Measurements from ENCODE around the gene WDR1. TPM values are rescaled to one million over a fixed set of nuclear protein-coding genes. Genes with fewer than 3 reads are reported as not detected.

The WDR1 gene
- total RNA-seq, 1 donor, result 314 TPM

DNA sequence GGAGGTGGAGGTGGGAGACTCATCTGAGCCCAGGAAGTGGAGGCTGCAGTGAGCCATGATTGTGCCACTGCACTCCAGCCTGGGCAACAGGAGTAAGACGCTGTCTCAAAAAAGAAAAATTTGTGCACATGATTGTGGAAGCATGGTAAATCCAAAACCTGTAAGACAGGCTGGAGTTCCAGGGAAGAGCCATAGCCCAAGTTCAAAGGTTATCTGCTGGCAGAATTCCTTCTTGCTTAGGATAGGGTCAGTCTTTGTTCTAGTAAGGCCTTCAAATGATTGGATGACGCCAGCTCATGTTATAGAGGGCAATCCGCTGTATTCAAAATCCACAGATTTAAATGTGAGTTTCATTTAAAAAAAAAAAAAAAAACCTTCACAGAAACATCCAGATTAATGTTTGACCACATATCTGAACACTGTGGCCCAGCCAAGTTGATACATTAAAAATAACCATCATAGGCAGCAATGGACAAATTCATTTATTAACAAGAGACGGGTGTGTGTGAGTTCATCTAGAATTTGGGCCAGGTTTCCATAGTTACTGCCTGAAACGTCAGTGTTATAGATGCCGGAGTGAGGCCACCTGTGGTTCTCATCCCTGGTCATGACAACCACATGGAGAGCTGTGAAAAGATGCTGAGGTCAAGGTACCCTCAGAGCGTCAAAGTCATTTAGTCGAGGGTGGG, 60.1 kb downstream of the WDR1 start:
- H3K79me2 ChIP-seq (ENCODE audit: insufficient read depth, low read length), result no peaks in the 10 kb centered on the region
- H3K27me3 ChIP-seq (ENCODE audit: insufficient read depth, low read length), result no peaks in the 10 kb centered on the region
- no peak overlapping the region for H2AFZ ChIP-seq (ENCODE audit: low read length)
- no peaks in the 10 kb centered on the region for H3K9me3 ChIP-seq (ENCODE audit: low read depth, low read length)
- TF ChIP-seq, protein P1, sequence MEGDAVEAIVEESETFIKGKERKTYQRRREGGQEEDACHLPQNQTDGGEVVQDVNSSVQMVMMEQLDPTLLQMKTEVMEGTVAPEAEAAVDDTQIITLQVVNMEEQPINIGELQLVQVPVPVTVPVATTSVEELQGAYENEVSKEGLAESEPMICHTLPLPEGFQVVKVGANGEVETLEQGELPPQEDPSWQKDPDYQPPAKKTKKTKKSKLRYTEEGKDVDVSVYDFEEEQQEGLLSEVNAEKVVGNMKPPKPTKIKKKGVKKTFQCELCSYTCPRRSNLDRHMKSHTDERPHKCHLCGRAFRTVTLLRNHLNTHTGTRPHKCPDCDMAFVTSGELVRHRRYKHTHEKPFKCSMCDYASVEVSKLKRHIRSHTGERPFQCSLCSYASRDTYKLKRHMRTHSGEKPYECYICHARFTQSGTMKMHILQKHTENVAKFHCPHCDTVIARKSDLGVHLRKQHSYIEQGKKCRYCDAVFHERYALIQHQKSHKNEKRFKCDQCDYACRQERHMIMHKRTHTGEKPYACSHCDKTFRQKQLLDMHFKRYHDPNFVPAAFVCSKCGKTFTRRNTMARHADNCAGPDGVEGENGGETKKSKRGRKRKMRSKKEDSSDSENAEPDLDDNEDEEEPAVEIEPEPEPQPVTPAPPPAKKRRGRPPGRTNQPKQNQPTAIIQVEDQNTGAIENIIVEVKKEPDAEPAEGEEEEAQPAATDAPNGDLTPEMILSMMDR (IDR thresholded peaks at IDR 0.05; ENCODE audit: extremely low read depth, low read depth, low read length), result no peak
- no peaks in the 10 kb centered on the region for H3K36me3 ChIP-seq (ENCODE audit: insufficient read depth, low read length)
- no peak overlapping the region for H3K27ac ChIP-seq (ENCODE audit: low read depth, low read length)
- no peaks in the 10 kb centered on the region for H3K4me1 ChIP-seq (ENCODE audit: insufficient read depth, low read length)
- no peak for DNase-seq (ENCODE audit: insufficient read length, low spot score, missing footprints)
- H4K20me1 ChIP-seq (ENCODE audit: insufficient read depth, low read length), result peaks cover 3% of the 10 kb centered on the region
- no peak overlapping the region for H3K4me3 ChIP-seq (ENCODE audit: insufficient read depth, low read length)
- H3K4me2 ChIP-seq (ENCODE audit: insufficient read depth, low read length), result no peak overlapping the region

DNA sequence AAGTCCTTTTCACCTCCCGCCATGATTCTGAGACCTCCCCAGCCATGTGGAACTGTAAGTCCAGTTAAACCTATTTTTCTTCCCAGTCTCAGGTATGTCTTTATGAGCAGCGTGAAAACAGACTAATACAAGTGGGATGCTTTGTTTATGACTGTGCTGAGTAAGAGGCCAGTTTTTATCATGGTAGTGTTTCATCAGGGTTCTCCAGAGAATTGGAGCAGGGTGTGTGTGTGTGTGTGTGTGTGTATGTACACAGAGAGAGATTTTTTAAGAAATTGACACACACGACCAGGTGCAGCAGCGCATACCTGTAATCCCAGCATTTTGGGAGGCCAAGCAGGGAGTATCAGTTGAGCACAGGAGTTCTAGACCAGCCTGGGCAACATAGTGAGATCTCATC, 60.7 kb downstream of the WDR1 start:
- no peaks in the 10 kb centered on the region for H3K9me3 ChIP-seq (ENCODE audit: low read depth, low read length)
- DNase-seq (ENCODE audit: insufficient read length, low spot score, missing footprints), result no peak
- no peak overlapping the region for H3K27ac ChIP-seq (ENCODE audit: low read depth, low read length)
- peaks cover 3% of the 10 kb centered on the region for H4K20me1 ChIP-seq (ENCODE audit: insufficient read depth, low read length)
- no peak overlapping the region for H3K4me3 ChIP-seq (ENCODE audit: insufficient read depth, low read length)
- no peaks in the 10 kb centered on the region for H3K4me1 ChIP-seq (ENCODE audit: insufficient read depth, low read length)
- H3K36me3 ChIP-seq (ENCODE audit: insufficient read depth, low read length), result no peaks in the 10 kb centered on the region
- H2AFZ ChIP-seq (ENCODE audit: low read length), result no peak overlapping the region
- no peaks in the 10 kb centered on the region for H3K79me2 ChIP-seq (ENCODE audit: insufficient read depth, low read length)
- no peak overlapping the region for H3K4me2 ChIP-seq (ENCODE audit: insufficient read depth, low read length)
- TF ChIP-seq, protein P1 (IDR thresholded peaks at IDR 0.05; ENCODE audit: extremely low read depth, low read depth, low read length), result no peak
- no peaks in the 10 kb centered on the region for H3K27me3 ChIP-seq (ENCODE audit: insufficient read depth, low read length)

DNA sequence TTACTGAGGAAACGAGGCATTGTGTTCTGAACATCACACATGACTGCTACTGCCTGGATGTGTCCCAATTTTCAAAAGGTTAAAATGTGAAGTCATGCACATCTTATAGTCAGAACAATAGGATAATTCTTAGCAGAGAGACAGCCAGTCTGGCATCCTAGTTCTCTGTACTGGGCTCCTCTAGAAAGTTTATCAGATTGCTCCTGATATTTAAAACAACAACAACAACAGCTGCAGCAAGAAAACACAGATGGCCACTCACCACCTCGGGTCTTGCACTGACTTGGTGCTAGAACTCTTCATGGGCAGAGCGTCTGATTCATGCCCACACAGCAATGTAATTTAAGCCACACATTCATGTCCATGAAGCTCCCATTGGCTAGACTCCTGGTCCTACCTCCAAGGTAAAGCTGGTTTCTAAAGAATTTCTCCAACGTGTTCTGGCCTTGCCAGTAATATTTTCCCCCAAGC, 62.0 kb downstream of the WDR1 start:
- Histone ChIP-seq H3K4me2 (ENCODE audit: insufficient read depth, low read length) (no peak overlapping the region), H3K4me3 (ENCODE audit: insufficient read depth, low read length) (no peak overlapping the region), H3K36me3 (ENCODE audit: insufficient read depth, low read length) (no peaks in the 10 kb centered on the region), H3K27me3 (ENCODE audit: insufficient read depth, low read length) (no peaks in the 10 kb centered on the region), H3K9me3 (ENCODE audit: low read depth, low read length) (no peaks in the 10 kb centered on the region), H3K27ac (ENCODE audit: low read depth, low read length) (no peak overlapping the region), H3K4me1 (ENCODE audit: insufficient read depth, low read length) (no peaks in the 10 kb centered on the region), H2AFZ (ENCODE audit: low read length) (no peak overlapping the region), H4K20me1 (ENCODE audit: insufficient read depth, low read length) (peaks cover 3% of the 10 kb centered on the region), H3K79me2 (ENCODE audit: insufficient read depth, low read length) (no peaks in the 10 kb centered on the region)
- TF ChIP-seq, protein P1 (IDR thresholded peaks at IDR 0.05; ENCODE audit: extremely low read depth, low read depth, low read length), result no peak
- DNase-seq (ENCODE audit: insufficient read length, low spot score, missing footprints), result no peak

DNA sequence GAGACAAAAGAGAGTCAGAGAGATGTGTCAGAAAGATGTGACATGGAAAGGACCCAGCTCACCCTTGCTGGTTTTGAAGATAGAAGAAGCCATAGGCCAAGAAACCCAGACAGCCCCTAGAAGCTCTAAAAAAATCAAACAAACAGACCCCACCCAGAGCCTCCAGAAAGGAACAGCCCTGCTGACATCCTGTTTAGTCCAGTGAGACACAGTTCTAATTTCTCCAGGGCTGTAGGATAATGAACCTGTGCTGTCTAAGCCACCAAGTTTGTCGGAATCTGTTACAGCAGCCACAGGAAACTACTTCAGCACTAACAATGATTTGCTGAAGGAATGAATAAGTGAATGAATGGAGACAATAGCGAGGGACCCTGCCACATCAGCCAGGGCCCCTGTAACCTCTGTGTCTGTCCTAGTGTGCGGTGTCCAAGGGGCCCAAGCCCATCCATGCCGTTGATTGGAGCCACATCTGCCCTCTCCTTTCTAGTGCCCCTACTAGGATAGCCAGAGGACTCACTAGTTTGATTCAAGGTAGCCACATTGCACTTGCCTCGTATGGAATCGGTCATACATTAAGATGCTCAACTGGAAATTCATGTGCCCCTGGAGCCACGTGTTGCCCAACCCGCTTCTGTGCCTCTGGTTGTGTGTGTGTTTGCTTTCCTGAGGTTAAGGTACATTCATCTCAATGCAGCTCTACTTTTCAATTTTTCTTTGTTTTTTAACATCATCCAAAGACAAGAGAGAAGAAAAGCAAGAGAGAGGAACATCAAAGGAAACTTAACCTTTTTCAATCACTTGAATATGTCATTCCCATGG, 62.8 kb downstream of the WDR1 start:
- Histone ChIP-seq H3K4me2 (ENCODE audit: insufficient read depth, low read length) (no peak overlapping the region), H3K36me3 (ENCODE audit: insufficient read depth, low read length) (no peaks in the 10 kb centered on the region), H4K20me1 (ENCODE audit: insufficient read depth, low read length) (peaks cover 3% of the 10 kb centered on the region), H3K79me2 (ENCODE audit: insufficient read depth, low read length) (no peaks in the 10 kb centered on the region), H3K4me3 (ENCODE audit: insufficient read depth, low read length) (no peak overlapping the region), H3K9me3 (ENCODE audit: low read depth, low read length) (no peaks in the 10 kb centered on the region), H3K4me1 (ENCODE audit: insufficient read depth, low read length) (no peaks in the 10 kb centered on the region), H2AFZ (ENCODE audit: low read length) (no peak overlapping the region), H3K27me3 (ENCODE audit: insufficient read depth, low read length) (no peaks in the 10 kb centered on the region), H3K27ac (ENCODE audit: low read depth, low read length) (no peak overlapping the region)
- TF ChIP-seq, protein P1 (IDR thresholded peaks at IDR 0.05; ENCODE audit: extremely low read depth, low read depth, low read length), result no peak
- DNase-seq (ENCODE audit: insufficient read length, low spot score, missing footprints), result no peak
